Measurements from ENCODE around the gene STRA8.

STRA8 gene

DNA sequence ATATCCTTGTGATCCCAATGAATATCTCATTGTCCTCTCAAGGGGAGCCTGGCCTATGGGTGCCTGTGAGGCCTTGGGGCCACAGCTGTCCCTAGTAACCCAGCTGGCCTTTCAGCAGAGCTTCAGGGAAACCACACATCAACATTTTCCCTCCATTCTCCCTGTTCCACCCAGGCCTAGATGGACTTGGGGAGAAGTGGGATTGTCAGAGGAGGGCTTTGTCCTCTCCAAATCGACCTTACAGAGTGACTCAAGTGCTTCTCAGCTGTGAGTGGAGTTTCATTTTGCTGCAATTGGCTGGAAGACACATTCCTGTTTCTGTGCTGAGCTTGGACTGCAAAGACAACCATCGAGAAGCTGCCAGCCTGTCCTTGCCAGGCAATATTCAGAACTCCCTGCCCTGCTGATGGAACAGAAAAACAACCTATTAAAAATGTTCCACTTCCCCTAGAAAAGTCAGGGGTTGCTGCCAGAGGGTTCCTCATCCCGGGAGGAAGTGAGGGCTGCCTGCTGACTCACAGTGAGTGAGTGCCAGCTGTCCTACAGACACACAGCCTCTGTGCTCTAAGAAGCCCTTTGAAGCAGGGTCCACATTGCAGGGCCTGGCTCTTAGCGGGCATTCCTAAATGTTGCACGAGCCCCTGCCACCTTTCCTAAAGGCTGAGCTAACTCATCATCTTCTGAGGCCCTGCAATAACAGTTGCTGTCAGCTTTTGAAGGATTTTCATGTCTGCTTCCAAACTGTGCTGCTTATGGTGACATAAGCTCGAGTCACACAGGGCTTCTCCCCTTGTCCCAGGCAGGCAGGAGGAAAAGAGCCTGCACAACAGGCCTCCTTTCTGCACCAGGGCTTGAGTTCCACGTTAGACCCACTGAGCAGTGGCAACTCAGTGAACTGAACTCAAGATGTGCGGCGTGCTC is 20.5 kb downstream of the STRA8 start:
- no peak for TF ChIP-seq CTCF (IDR thresholded peaks at IDR 0.05; ENCODE audit: insufficient read depth, low read depth, low read length, missing control alignments)
- no peak for DNase-seq (ENCODE audit: low read depth)
- H3K4me3 ChIP-seq (ENCODE audit: low read depth, low read length): no peak overlapping the region

DNA sequence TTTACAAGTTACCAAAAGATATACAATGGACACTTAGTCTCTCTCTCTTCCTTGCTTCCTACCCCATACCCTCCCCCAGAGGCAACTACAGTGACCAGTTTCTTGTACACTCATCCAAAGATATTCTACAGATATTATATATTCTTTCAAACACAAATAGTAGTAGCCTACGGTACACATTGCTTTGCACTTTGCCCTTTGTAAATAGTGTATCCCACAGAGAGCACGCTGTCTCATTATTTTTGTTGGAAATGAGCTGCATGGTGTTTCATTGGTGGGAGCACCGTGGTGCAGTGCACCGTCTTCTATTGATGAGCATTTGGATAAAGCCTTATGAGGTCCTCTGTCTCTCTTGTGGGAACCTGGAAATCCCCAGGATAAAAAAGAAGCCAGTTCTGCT is 24.2 kb downstream of the STRA8 start:
- no peak overlapping the region for H3K4me3 ChIP-seq (ENCODE audit: low read depth, low read length)
- DNase-seq (ENCODE audit: low read depth): no peak
- TF ChIP-seq CTCF (IDR thresholded peaks at IDR 0.05; ENCODE audit: insufficient read depth, low read depth, low read length, missing control alignments): no peak

DNA sequence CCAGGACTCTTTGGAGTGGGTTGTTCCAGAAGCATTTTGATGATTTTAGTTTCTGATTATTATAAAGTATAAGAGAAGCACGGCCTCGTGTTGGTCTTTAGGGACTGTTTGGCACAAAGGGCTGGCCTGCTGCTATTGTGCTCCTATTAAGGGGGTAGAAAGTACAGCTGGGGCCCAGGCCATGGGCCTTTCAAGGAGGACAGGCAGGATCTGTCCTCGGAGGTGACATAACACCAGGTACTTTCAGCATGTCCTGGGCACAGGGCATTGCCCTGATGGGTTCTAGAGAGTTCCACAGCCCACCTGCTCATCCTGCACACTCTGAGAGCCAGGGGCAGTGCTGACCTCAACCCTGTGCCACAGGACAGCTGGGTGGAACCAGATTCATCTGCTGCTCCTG is 24.9 kb downstream of the STRA8 start:
- no peak overlapping the region for H3K4me3 ChIP-seq (ENCODE audit: low read depth, low read length)
- no peak for DNase-seq (ENCODE audit: low read depth)
- TF ChIP-seq CTCF (IDR thresholded peaks at IDR 0.05; ENCODE audit: insufficient read depth, low read depth, low read length, missing control alignments): no peak

DNA sequence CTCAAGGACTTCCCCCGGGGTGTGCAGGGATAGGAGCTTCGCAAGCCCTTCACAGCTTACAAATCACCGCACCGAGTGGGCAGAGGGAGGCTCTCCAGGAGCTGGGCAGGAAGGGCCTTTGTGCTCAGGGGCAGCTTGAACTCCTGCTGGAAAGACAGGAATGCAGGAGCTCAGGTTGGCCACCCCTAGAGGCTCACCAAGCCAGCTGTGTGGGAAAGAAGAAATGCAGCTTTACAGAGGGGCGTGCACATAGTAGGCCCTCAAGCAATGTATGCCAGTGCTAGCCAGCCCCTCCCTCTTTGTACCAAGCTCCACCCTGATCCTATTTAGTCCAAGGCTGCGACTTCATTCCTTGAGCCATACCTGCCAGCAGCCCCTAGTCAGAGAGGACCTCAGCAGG is 26.1 kb downstream of the STRA8 start:
- TF ChIP-seq CTCF (IDR thresholded peaks at IDR 0.05; ENCODE audit: insufficient read depth, low read depth, low read length, missing control alignments): no peak
- H3K4me3 ChIP-seq (ENCODE audit: low read depth, low read length): no peak overlapping the region
- DNase-seq (ENCODE audit: low read depth): no peak

GRCh38 chr7:135260470-135260869 is 26.8 kb downstream of the STRA8 start:
- H3K4me3 ChIP-seq (ENCODE audit: low read depth, low read length): no peak overlapping the region
- no peak for DNase-seq (ENCODE audit: low read depth)
- no peak for TF ChIP-seq CTCF (IDR thresholded peaks at IDR 0.05; ENCODE audit: insufficient read depth, low read depth, low read length, missing control alignments)

DNA sequence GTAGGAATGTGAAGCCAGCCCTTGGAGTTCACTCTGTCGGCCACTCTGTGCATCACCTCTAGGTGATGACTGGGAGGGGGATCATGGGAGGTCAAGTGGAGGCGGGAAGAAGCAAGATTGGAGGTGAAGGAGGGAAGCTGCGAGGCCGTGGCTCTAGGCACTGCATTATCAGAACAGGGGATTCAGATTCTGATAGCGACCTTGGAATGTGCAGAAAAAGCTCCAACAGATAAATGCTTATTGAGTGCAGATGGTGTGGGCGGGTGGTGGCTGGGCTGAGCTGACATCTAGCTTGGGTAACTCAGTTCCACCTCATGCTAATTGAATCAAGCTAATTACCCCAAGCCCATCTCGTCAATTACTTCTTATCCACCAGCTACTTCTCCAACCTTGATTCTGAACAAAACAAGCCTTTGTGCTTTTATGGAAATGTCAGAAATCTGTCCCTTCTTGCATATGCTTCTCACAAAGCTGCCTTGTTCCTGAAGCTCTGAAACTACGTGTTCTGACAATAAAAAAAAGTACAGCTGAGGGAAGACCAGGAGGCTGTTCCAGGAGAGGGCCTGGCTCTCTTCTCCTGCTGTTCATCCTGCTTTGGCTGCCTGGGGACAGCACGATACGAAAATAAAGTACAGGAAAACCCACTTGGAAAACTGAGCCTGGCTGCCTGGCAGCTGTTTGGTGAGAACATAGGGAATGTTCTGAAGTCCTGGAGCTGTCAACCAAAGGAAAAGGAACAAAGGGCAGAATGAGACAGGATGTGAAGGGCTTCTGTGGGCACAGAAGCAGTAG is 27.5 kb downstream of the STRA8 start:
- no peak for TF ChIP-seq CTCF (IDR thresholded peaks at IDR 0.05; ENCODE audit: insufficient read depth, low read depth, low read length, missing control alignments)
- H3K4me3 ChIP-seq (ENCODE audit: low read depth, low read length): no peak overlapping the region
- no peak for DNase-seq (ENCODE audit: low read depth)

Measured in GM12865 (cell line).